ENCODE measurements around the gene RNF225. TPM values are rescaled to one million over a fixed set of nuclear protein-coding genes. Genes with fewer than 3 reads are reported as not detected.

RNF225 gene
- total and polyA plus RNA-seq, 10 of the 15 experiments (the other 5 are each of a cell fraction or from before 2014, with no cell fraction given) = 0.27 to 0.28 TPM; not detected in 8

DNA sequence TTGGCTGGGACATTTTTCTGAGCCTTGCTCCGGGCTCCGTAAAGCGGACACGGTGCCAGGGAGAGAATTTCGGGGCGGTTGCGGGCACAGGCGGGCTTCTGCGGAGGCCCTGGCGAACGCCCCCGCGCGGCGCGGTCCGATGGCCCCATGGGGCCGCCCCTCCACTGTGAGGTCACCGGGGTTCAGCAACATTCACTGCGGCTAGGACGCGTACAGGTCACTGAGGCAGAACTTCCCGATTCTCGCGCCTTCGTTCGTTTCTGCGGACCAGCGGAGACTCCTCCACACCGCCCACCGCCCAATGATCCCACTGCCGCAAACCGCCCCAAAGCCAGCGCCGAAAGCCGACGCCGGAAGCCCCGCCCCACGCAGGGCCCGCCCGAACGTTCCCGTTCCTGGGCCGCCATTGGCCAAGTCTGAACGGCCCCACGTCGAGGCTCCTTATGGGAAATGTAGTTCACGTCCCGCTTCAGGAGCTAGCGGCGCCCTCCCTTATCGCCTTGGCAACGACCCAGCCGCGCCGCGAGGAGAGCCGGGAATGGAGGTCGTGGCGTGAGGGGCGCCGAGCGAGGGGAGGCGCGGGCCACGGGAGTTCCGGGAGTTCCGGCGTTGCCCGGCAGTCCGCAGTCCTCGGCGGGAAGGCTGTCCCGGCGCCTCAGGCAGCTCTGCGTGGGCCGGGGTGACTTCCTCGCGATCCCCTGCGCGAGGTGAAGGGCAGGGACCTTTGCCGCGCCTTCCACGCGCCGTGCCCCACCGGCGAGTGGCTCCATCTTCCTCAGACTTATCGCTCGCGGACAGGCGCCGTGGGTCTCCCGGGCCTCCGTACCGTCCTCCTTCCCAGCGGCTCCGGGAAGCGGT lies 12.9 kb downstream of the RNF225 start, which contains the start of gene ZNF584 (continued):
- TF ChIP-seq SIN3A (IDR thresholded peaks at IDR 0.05; ENCODE audit: low read depth, low read length) (peak; percentile 85; the same call in 1 of the 2 replicates), BMI1 (IDR thresholded peaks at IDR 0.05; ENCODE audit: borderline replicate concordance) (peak; percentile 93), MYB (IDR thresholded peaks at IDR 0.05; ENCODE audit: borderline replicate concordance, low read depth, low read length) (no peak), MEF2A (IDR thresholded peaks at IDR 0.05; ENCODE audit: insufficient read depth, low read depth, low read length) (no peak), TCF7 (IDR thresholded peaks at IDR 0.05; ENCODE audit: borderline replicate concordance) (no peak), STAT1 (conservative IDR thresholded peaks at IDR 0.05) (no peak), GATAD2B (conservative IDR thresholded peaks at IDR 0.05; ENCODE audit: low read depth) (peak; percentile 65), RBBP5 (conservative IDR thresholded peaks at IDR 0.05) (no peak), NFXL1 (IDR thresholded peaks at IDR 0.05; ENCODE audit: borderline replicate concordance) (no peak), ZNF207 (IDR thresholded peaks at IDR 0.05; ENCODE audit: borderline replicate concordance) (no peak), SIX5 (IDR thresholded peaks at IDR 0.05; ENCODE audit: low read depth, low read length, severe bottlenecking) (peak; percentile 89), IKZF1 (conservative IDR thresholded peaks at IDR 0.05) (peak; percentile 93), FOXK2 (IDR thresholded peaks at IDR 0.05) (no peak), SMARCA5 (IDR thresholded peaks at IDR 0.05) (no peak), KAT2A (conservative IDR thresholded peaks at IDR 0.05; ENCODE audit: control insufficient read depth, low read depth, low read length) (no peak), HCFC1 (IDR thresholded peaks at IDR 0.05; ENCODE audit: low read length) (peak; percentile 92), NFYB (IDR thresholded peaks at IDR 0.05; ENCODE audit: insufficient read depth, low read depth, low read length) (peak; percentile 36; the same call in 1 of the 2 replicates)
- TF ChIP-seq, protein P1, sequence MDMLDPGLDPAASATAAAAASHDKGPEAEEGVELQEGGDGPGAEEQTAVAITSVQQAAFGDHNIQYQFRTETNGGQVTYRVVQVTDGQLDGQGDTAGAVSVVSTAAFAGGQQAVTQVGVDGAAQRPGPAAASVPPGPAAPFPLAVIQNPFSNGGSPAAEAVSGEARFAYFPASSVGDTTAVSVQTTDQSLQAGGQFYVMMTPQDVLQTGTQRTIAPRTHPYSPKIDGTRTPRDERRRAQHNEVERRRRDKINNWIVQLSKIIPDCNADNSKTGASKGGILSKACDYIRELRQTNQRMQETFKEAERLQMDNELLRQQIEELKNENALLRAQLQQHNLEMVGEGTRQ (IDR thresholded peaks at IDR 0.05; ENCODE audit: borderline replicate concordance, low read depth, low read length) = no peak
- TF ChIP-seq, protein P2, sequence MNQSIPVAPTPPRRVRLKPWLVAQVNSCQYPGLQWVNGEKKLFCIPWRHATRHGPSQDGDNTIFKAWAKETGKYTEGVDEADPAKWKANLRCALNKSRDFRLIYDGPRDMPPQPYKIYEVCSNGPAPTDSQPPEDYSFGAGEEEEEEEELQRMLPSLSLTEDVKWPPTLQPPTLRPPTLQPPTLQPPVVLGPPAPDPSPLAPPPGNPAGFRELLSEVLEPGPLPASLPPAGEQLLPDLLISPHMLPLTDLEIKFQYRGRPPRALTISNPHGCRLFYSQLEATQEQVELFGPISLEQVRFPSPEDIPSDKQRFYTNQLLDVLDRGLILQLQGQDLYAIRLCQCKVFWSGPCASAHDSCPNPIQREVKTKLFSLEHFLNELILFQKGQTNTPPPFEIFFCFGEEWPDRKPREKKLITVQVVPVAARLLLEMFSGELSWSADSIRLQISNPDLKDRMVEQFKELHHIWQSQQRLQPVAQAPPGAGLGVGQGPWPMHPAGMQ (IDR thresholded peaks at IDR 0.05; ENCODE audit: borderline replicate concordance) = no peak
- TF ChIP-seq, protein P3, sequence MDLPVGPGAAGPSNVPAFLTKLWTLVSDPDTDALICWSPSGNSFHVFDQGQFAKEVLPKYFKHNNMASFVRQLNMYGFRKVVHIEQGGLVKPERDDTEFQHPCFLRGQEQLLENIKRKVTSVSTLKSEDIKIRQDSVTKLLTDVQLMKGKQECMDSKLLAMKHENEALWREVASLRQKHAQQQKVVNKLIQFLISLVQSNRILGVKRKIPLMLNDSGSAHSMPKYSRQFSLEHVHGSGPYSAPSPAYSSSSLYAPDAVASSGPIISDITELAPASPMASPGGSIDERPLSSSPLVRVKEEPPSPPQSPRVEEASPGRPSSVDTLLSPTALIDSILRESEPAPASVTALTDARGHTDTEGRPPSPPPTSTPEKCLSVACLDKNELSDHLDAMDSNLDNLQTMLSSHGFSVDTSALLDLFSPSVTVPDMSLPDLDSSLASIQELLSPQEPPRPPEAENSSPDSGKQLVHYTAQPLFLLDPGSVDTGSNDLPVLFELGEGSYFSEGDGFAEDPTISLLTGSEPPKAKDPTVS (IDR thresholded peaks at IDR 0.05; ENCODE audit: low read depth, low read length) = no peak
- TF ChIP-seq, protein P4, sequence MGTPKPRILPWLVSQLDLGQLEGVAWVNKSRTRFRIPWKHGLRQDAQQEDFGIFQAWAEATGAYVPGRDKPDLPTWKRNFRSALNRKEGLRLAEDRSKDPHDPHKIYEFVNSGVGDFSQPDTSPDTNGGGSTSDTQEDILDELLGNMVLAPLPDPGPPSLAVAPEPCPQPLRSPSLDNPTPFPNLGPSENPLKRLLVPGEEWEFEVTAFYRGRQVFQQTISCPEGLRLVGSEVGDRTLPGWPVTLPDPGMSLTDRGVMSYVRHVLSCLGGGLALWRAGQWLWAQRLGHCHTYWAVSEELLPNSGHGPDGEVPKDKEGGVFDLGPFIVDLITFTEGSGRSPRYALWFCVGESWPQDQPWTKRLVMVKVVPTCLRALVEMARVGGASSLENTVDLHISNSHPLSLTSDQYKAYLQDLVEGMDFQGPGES (IDR thresholded peaks at IDR 0.05) = no peak; the same call in 1 of the 2 replicates
